Omental fat pad (tissue), 4 donors: ENCODE measurements around the gene PACSIN2. TPM values are rescaled to one million over a fixed set of nuclear protein-coding genes. Genes with fewer than 3 reads are reported as not detected.

Source experiments
- ATAC-seq: fragments of 150-250 bp; one replicate; pipeline ENCODE4 v1.9.1; 2016; ENCODE audit warnings: mild to moderate bottlenecking, moderate library complexity; ENCODE audit not compliant: low FRiP score
- DNase-seq: peaks from one replicate; pipeline ENCODE4 v3.0.0-alpha.2; 2019; ENCODE audit warnings: low spot score
- total RNA-seq, 4 donors: library from RNA; depleted of rRNA; stranded (reverse); fragments of >200 nt; gene quantifications; one replicate each; pipeline ENCODE4 v1.1.0, GENCODE V29; 2016
- TF ChIP-seq, protein P1 (sequence below), 3 donors: fragments of 450-650 bp; IDR thresholded peaks; one replicate each; pipeline ENCODE4 v1.5.1; 2016 to 2017; ENCODE audit warnings: antibody characterized with exemption in 3 of 3, mild to moderate bottlenecking in 3 of 3, moderate library complexity in 2 of 3

The PACSIN2 gene
- total RNA-seq, 4 donors from 2014 or later = 39.0 to 111 (median 51.3) TPM

GRCh38 chr22:42881982-42882656 lies 132.8 kb downstream of the PACSIN2 start:
- TF ChIP-seq, protein P1, sequence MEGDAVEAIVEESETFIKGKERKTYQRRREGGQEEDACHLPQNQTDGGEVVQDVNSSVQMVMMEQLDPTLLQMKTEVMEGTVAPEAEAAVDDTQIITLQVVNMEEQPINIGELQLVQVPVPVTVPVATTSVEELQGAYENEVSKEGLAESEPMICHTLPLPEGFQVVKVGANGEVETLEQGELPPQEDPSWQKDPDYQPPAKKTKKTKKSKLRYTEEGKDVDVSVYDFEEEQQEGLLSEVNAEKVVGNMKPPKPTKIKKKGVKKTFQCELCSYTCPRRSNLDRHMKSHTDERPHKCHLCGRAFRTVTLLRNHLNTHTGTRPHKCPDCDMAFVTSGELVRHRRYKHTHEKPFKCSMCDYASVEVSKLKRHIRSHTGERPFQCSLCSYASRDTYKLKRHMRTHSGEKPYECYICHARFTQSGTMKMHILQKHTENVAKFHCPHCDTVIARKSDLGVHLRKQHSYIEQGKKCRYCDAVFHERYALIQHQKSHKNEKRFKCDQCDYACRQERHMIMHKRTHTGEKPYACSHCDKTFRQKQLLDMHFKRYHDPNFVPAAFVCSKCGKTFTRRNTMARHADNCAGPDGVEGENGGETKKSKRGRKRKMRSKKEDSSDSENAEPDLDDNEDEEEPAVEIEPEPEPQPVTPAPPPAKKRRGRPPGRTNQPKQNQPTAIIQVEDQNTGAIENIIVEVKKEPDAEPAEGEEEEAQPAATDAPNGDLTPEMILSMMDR (IDR thresholded peaks at IDR 0.05) = no peak
- ATAC-seq (no peak), DNase-seq (no peak)

- ATAC-seq = no peak
- TF ChIP-seq, protein P1 (IDR thresholded peaks at IDR 0.05) = no peak
- DNase-seq = no peak
Measured at GRCh38 chr22:42881298-42881697, 133.7 kb downstream of the PACSIN2 start.

DNA sequence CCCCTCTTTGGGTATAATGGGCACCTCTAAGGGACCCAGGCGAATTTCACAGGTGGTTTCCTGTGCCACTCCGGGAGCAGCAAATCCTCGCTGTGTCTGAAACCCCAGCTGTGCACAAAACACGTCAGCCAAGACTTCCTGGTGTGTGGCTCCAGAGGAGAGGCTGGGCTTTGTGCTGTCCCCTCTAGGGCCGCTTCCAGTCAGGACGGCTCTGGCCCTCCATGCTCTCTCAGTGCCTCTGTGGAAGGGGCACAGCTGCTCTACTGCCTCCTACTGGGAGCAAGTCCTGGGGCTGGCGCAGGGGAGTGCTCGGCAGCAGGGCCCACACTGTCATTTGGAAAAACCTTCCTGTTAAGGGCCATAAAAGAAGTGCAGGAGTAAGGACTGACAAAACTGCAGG lies 134.1 kb downstream of the PACSIN2 start:
- TF ChIP-seq, protein P1 (IDR thresholded peaks at IDR 0.05) = no peak
- ATAC-seq = no peak
- no peak for DNase-seq

DNA sequence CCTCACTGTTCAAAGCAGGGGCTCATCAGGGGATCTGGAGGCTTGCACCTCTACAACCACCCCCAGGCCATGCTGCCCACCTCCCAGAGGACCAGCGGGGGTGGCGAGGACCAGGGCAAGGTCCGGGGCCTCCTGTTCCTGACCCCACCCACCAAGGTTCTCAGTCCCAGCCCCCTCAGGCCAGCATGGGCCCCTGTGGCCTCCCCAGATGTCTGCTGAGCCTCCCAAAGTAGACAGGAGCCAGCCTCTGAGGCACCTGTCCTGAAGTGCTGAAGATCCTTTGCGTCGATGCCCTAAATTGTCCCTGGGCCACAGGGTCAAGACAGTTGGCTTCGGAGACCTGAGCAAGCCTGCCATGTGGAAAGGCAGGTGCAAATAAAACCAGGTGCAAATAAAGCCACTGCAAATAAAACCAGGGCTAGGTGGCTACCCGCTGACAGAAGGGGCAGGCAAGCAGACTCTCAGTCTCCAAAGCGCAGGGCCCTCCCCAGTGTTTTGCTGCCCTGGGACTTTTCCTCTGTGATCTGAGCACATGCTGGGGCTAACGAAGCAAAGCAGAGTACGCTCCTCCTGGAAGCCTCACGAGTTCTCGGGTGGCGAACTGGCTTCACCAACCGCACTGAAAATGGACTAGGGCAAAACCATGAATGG lies 135.5 kb downstream of the PACSIN2 start:
- TF ChIP-seq, protein P1 (IDR thresholded peaks at IDR 0.05) = no peak
- DNase-seq (no peak), ATAC-seq (no peak)

DNA sequence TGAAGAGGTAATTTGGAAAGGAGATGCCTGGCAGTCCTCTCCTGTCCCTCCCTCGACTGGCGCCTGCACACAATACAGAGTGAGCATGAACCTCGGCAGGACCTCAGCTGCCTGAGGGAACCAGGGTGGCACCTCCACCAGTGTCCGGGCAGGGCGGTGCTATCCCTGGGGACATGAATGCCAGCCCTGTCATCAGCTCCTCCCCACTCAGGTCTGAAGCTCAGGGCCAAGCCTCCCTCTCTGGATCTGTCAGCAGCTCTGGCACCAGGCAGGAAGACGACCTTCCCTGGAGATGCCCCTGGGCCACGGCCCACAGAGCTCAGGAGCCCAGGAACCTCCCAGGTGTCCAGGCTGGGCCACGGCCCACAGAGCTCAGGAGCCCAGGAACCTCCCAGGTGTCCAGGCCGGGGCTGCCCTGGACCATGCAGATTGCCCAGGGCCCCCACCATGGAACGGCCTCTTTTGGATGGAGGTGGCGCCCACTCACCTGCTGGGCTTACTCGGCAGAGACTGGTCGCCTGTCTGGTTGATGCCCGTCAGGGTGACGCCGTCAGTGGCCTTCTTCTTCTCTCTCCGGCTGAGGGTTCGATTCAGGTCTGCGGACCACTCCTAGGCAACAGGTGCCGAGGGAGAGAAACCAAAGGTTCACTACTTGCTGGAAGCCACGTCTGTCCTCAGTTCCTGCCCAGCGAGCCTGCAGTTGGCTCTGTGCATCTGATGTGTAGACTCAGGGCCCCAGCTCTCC lies 136.2 kb downstream of the PACSIN2 start:
- TF ChIP-seq, protein P1 (IDR thresholded peaks at IDR 0.05) = no peak
- ATAC-seq = no peak
- DNase-seq = no peak

DNA sequence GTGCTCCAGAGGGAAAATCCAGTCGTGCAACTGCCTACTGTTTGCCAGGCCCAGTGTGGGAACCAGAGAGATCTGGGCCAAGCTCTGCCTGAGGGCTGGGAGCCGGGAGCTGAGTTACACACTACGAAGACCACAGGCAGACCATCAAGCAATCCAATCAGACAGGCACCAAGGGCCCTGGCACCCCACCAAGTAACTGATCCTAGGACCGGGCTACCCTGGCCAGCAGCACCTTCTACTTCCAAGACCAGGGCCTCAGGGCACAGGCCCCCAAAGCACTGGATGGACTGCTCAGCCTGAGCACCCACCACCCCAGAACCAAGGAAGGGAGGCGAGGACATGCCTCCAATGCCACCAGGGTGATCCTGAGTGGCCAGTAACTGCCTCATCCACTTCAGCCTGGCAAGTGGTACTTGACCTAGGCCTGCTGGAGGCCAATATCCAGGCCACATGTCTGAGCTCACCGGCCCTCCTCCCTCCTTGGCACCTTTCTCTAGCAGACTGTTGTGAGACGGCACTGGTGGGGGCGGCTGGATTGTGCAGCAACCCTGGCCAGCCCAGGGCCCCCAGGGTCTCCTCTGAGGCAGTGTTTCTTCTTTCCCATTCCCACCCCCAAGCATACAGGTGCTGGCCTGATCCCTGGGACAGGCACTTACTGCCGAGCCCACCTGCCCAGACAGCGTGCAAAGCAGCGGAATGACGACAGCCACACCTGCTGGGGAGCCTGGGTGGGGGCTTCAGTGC lies 137.2 kb downstream of the PACSIN2 start:
- TF ChIP-seq, protein P1 (IDR thresholded peaks at IDR 0.05) = no peak
- DNase-seq (no peak), ATAC-seq (no peak)
